Measurements from ENCODE around the gene COL5A1.

Gene COL5A1

GRCh38 chr9:134641173-134641989, at the start of gene COL5A1:
Gene COL5A1, plus strand, starts transcription at chr9:134641803. Its CDS starts 385 bp downstream, at chr9:134642188.
- FAIRE-seq: no peak

GRCh38 chr9:134592018-134592818, 49.4 kb upstream of the COL5A1 start:
- no peak for FAIRE-seq

GRCh38 chr9:134592819-134593200, 48.8 kb upstream of the COL5A1 start:
- FAIRE-seq: no peak

- FAIRE-seq: no peak
Observed at GRCh38 chr9:134593286-134594077, 48.1 kb upstream of the COL5A1 start.

- FAIRE-seq: no peak
Observed at GRCh38 chr9:134594078-134594941, 47.3 kb upstream of the COL5A1 start.

- FAIRE-seq: no peak
Observed at GRCh38 chr9:134595014-134595413, 46.6 kb upstream of the COL5A1 start.

GRCh38 chr9:134597041-134597913, 44.3 kb upstream of the COL5A1 start:
- FAIRE-seq: no peak

GRCh38 chr9:134597957-134598883, 43.4 kb upstream of the COL5A1 start:
- FAIRE-seq: no peak

GRCh38 chr9:134598884-134599245, 42.7 kb upstream of the COL5A1 start:
- no peak for FAIRE-seq

GRCh38 chr9:134600371-134600770, 41.2 kb upstream of the COL5A1 start:
- no peak for FAIRE-seq

GRCh38 chr9:134600836-134601638, 40.6 kb upstream of the COL5A1 start:
- no peak for FAIRE-seq

- no peak for FAIRE-seq
Observed at GRCh38 chr9:134601764-134602163, 39.8 kb upstream of the COL5A1 start.

GRCh38 chr9:134602547-134603362, 38.8 kb upstream of the COL5A1 start:
- no peak for FAIRE-seq

GRCh38 chr9:134604834-134605233, 36.8 kb upstream of the COL5A1 start:
- FAIRE-seq: no peak

GRCh38 chr9:134605351-134605965, 36.1 kb upstream of the COL5A1 start:
- FAIRE-seq: no peak

- FAIRE-seq: no peak
Observed at GRCh38 chr9:134605966-134606357, 35.6 kb upstream of the COL5A1 start.

- no peak for FAIRE-seq
Observed at GRCh38 chr9:134606951-134607731, 34.5 kb upstream of the COL5A1 start.

Data from colon (tissue), 2 donors.